ENCODE results near the gene TMEM219.
A peak's percentile ranks its signal among the peaks of the same experiment; 100 is the strongest.

Gene TMEM219

GRCh38 chr16:29961479-29962343, at the start of gene TMEM219:
TMEM219 (plus strand) TSS chr16:29962079; CDS start chr16:29963144, 1,065 bp downstream.
- DNase-seq (ENCODE audit: low read depth): peak; percentile 86
- H3K4me3 ChIP-seq (replicated peaks; ENCODE audit: low read depth, low read length): peak within 1 kb of the TSS; percentile 71
- peak; percentile 31 for TF ChIP-seq CTCF (IDR thresholded peaks at IDR 0.05; ENCODE audit: low read length, missing control alignments)

GRCh38 chr16:29912087-29912486, 49.8 kb upstream of the TMEM219 start:
- H3K4me3 ChIP-seq (replicated peaks; ENCODE audit: low read depth, low read length): no peak overlapping the region
- DNase-seq (ENCODE audit: low read depth): no peak
- no peak for TF ChIP-seq CTCF (IDR thresholded peaks at IDR 0.05; ENCODE audit: low read length, missing control alignments)

- DNase-seq (ENCODE audit: low read depth): no peak
- no peak for TF ChIP-seq CTCF (IDR thresholded peaks at IDR 0.05; ENCODE audit: low read length, missing control alignments)
- no peak overlapping the region for H3K4me3 ChIP-seq (replicated peaks; ENCODE audit: low read depth, low read length)
These were observed 48.4 kb upstream of the TMEM219 start for GRCh38 chr16:29913514-29913913.

GRCh38 chr16:29915590-29916247, 46.2 kb upstream of the TMEM219 start:
- peak; percentile 39 for DNase-seq (ENCODE audit: low read depth)
- TF ChIP-seq CTCF (IDR thresholded peaks at IDR 0.05; ENCODE audit: low read length, missing control alignments): no peak
- H3K4me3 ChIP-seq (replicated peaks; ENCODE audit: low read depth, low read length): no peak overlapping the region

GRCh38 chr16:29916979-29917378, 44.9 kb upstream of the TMEM219 start:
- no peak overlapping the region for H3K4me3 ChIP-seq (replicated peaks; ENCODE audit: low read depth, low read length)
- no peak for DNase-seq (ENCODE audit: low read depth)
- TF ChIP-seq CTCF (IDR thresholded peaks at IDR 0.05; ENCODE audit: low read length, missing control alignments): no peak

- DNase-seq (ENCODE audit: low read depth): no peak
- H3K4me3 ChIP-seq (replicated peaks; ENCODE audit: low read depth, low read length): no peak overlapping the region
- no peak for TF ChIP-seq CTCF (IDR thresholded peaks at IDR 0.05; ENCODE audit: low read length, missing control alignments)
These were observed 41.4 kb upstream of the TMEM219 start for GRCh38 chr16:29920288-29921033.
